IPS-NIHi11 (cell line): Measurements from ENCODE around the gene ZNF615.
"Not testable (repeated sequence)": the region's sequence is repeated elsewhere in the genome, so short reads cannot be mapped to it uniquely, and the experiment has no call there.

ENCODE experiments used
- DNase-seq: peaks from one replicate; pipeline ENCODE4 v3.0.0; 2012; ENCODE audit warnings: mixed read lengths, low spot score

ZNF615 gene

DNA sequence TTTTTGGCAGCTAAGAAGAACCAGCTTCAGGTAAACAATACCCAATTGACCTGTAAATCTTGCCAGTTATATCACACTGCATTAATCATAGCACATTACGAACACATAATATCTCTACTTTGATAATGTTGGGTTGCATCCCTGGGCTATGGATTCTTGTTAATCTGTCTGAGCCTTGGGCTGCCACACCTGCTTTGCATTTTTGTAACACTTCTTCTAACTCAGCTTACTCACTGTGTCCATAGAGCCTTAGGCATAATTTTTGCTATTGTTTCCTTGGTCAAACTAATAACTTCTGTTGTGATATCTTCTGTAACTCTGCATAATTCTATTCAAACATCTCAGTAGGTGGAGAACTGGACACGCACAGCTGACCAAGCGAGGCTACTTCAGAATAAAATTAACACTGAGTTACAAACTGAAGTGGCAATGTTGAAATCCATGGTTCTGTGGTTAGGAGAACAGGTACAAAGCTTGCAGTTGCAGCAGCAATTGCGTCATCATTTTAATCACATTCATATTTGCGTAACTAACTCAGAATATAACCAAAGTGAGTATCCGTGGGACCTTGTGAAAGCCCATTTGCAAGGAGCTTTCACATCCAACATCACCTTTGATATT is 27.8 kb downstream of the ZNF615 start:
- no peak for DNase-seq

DNA sequence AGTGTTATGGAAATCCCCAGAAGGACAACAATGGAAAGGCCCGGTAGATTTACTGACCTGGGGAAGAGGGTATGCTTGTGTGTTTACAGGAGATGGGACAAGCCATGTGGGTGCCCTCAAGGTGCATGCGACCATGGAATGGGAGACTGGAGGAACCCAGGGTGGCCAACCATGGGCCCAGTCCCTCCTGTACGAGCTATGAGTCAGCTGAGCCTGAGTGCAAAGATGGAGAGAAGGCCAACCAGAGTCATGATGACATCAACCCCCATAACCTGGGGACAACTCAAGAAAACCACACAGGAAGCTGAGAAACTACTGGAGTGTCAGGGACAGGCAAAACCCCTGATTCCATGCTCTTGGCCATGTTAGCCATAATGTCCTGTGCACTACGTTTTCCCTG is 29.1 kb downstream of the ZNF615 start:
- DNase-seq, result no peak

DNA sequence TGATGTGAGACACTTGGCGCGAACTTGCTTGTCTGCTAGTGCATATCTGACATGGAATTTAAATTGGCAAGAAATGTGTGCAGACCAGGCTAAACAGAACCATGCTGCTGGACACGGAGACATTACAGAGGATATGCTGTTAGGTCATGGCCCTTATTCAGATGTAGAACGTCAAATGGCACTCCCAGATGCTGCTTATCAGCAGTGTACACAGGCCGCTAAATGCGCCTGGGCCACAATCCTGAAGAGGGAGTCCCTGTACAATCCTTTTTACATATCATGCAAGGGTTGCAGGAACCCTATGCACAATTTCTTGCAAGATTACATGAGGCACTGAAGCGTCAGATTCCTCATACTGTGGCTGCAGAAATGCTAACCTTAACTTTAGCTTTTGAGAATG is 30.7 kb downstream of the ZNF615 start:
- no peak for DNase-seq

DNA sequence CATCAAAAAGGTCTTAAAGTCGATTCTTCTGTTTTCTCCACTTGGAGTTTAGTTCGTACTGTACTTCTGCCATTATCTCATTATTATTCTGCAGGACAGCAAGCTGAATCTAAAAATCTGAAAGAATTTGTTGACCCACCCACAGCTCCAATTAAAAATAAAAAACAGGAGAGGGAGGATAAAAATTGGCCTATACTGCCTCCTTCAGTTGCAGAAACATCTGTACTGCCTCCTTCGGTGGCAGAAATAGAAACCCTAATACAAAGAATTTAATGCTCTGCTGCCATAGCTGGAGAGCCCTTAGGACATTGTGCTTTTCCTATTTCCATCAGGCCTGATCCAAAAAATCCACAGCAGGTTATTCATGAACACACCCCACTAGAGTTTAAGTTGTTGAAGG is 31.2 kb downstream of the ZNF615 start:
- DNase-seq, result no peak

DNA sequence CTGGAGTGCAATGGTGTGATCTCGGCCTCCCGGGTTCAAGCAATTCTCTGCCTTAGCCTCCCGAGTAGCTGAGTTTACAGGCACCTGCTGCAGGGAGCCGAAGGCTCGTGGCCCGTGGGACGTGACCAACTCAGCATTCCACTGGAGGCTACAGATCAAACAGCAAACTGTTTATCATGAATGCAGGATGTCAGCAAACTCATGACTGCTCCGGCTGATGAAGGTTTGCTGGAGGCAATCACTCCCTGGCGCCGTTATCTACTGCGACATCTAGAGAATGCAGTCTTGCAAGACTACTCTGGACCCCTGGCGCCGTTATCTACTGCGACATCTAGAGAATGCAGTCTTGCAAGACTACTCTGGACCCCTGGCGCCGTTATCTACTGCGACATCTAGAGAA is 32.2 kb downstream of the ZNF615 start:
- DNase-seq, result not testable (repeated sequence)

DNA sequence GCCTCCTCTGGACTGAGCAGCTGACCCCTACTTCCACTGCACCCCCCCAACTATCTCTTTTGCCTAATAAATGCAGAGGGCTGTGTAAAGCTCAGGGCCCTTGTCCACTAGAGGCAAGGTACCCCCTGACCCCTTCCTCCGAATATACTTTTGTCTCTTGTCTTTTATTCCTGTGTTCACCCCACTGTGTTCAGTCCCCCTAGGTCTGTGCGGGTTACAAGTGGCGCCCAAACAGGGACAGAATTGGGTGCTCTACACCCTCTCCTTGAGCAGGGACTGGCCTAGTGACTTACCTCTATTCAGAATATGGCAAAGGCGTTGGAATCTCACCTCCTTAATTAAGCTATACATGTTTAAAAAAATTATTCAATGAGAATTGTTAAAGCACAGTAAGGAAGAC is 36.4 kb downstream of the ZNF615 start:
- DNase-seq, result no peak

DNA sequence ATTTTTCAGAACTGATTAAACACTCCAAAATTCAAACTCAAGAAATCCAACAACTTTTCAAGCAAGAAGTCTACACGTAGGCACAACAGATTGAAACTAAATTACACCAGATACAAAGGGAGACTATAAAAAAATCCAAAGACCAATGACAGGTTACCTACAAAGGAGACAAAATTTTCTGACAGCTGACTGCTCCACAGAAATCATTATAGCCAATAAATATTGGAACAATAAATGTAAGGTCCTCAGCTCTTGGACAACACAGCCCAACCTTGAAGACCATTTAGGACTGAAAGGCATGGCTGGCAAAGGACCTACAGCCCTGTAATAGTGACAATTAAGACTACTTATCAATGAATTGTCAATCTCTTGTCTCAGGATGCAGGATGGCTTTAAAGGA is 37.3 kb downstream of the ZNF615 start:
- DNase-seq, result no peak

DNA sequence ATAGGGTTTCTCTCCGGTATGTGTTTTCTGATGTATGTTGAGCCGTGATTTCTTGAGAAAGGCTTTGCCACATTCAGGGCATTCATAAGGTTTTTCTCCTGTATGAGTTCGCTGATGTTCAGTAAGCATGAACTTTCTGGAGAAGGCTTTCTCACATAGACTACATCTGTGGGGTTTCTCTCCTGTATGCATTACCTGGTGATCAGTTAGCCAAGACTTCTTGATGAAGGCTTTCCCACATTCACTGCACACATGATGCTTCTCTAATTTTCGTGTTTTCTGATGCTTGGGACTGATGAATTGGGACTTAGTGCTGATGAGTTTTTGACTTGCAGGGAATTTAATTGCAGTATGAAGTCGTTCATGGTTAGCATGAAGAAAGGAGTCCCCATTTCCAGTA is 42.4 kb downstream of the ZNF615 start:
- DNase-seq, result no peak

DNA sequence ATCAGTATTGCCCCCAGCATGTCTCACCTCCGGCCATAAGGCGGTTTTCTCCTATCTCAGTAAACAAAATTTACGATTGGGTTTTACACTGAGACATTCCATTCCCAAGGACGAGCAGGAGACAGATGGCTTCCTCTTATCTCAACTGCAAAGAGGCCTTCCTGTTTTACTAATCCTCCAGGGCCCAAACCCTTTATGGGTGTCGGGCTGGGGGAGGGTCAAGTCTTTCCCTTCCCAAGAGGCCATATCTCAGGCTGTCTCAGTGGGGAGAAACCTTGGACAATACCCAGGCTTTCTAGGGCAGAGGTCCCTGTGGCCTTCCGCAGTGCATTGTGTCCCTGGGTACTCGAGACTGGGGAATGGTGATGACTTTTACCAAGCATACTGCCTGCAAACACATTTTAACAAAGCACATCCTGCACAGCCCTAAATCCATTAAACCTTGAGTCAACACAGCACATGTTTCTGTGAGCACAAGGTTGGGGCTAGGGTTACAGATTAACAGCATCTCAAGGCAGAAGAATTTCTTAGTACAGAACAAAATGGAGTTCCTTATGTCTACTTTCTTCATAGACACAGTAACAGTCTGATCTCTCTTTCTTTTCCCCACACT is 47.3 kb downstream of the ZNF615 start:
- DNase-seq, result not testable (repeated sequence)

DNA sequence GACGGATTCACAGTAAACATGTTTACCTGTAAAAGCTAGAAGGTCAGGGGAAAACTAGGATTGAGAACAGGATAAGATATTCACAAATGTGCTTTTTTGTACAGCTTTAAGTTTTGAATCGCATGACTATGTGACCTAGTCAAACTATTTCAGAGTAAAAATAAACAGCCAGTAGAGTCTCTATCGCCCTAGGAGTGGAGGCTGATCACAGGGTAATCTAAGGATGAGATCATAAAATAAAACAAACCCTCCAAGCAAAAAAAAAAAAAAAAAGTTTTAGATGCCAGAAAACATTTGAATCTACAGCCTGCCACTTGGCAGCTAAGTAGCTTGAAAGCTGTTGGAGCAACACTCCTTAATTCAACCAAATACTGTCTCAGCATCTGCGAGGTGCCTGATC is 48.2 kb downstream of the ZNF615 start:
- DNase-seq, result no peak

DNA sequence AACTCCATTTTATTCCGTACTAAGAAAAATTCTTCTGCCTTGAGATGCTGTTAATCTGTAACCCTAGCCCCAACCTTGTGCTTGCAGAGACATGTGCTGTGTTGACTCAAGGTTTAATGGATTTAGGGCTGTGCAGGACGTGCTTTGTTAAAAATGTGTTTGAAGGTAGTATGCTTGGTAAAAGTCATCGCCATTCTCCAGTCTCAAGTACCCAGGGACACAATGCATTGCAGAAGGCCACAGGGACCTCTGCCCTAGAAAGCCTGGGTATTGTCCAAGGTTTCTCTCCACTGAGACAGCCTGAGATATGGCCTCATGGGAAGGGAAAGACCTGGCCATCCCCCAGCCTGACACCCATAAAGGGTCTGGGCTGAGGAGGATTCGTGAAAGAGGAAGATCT is 50.2 kb downstream of the ZNF615 start:
- DNase-seq, result not testable (repeated sequence)

DNA sequence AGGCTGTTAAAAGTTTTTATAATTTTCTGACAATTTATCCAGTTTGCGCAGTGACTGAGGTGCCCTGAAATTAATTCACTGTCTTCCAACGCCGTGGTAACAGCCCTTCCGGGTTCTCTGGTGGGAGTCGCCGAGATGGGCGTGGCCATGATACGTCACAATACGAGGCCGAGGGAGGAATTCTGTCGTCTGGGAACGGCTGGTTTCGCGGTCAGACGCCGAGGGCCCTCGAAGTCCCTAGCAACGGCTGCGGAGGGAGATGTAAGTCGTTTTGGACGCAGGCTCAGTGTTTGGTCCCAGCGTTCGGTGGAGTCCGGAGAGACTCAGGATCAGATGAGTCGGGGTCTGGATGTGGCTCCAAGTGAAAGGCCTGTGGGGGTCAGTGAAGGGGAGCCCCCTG is 59.0 kb downstream of the ZNF615 start:
- no peak for DNase-seq

DNA sequence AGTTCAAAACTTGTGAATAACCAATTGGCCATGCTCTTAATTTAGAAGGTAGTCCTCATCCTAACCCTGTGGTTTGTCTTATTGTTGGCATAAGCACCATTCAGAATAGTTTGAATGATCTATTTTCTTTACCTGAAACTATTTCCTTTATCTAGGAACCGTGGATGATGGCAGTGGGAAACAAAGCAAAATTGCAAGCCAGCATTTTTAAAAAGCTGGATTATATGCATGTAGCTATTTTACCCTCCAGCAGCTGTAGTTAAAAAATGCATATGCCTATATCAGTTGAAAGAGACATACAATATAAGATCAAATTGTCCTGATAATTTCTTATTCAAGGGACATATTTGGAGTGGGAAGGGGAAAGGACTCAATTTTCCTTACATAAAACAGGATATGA is 61.4 kb downstream of the ZNF615 start:
- no peak for DNase-seq

DNA sequence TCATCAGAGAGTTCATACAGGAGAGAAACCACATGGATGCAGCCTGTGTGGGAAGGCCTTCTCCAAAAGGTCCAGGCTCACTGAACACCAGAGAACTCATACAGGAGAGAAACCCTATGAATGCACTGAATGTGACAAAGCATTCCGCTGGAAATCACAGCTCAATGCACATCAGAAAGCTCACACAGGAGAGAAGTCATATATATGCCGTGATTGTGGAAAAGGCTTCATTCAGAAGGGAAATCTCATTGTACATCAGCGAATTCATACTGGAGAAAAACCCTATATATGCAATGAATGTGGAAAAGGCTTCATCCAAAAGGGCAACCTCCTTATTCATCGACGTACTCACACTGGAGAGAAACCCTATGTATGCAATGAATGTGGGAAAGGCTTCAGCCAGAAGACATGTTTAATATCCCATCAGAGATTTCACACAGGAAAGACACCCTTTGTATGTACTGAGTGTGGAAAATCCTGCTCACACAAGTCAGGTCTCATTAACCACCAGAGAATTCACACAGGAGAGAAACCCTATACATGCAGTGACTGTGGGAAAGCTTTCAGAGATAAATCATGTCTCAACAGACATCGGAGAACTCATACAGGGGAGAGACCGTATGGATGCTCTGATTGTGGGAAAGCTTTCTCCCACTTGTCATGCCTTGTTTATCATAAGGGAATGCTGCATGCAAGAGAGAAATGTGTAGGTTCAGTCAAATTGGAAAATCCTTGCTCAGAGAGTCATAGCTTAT is 63.0 kb downstream of the ZNF615 start:
- no peak for DNase-seq
